PC-9 (cell line): Measurements from ENCODE around the gene GMDS. TPM values are rescaled to one million over a fixed set of nuclear protein-coding genes. Genes with fewer than 3 reads are reported as not detected.

Experiments used
- BruUV-seq: library from RNA; stranded (reverse); fragments of 400-500 nt; replicated peaks from 2 replicates; lab custom pipeline; 2021; lab: Mats Ljungman, UMichigan
- CTCF ChIA-PET: fragments of 300-600 bp; sonication (Branson Sonifier 250); formaldehyde crosslinking; loops from one replicate; lab custom pipeline; 2022; ENCODE audit warnings: antibody characterized with exemption; lab: Charles Lee
- POLR2A ChIA-PET: fragments of 300-600 bp; sonication (Branson Sonifier 250); formaldehyde crosslinking; loops from one replicate; lab custom pipeline; 2022; ENCODE audit warnings: antibody characterized with exemption; ENCODE audit not compliant: unreplicated experiment; lab: Charles Lee
- DNase-seq, 2 experiments: peaks; one replicate each; pipeline versions ENCODE4 v3.0.0 to v3.0.0-alpha.2; 2015 to 2022; ENCODE audit warnings: mixed read lengths in 1 of 2
- H2AFZ ChIP-seq: fragments of 200-600 bp; sonication (generic); 2 replicates; pipeline ENCODE4 v1.8.1; 2017; ENCODE audit warnings: antibody characterized with exemption
- H3F3A ChIP-seq: fragments of 200-600 bp; sonication (generic); 2 replicates; pipeline ENCODE4 v1.8.1; 2017; ENCODE audit warnings: antibody characterized with exemption, mild to moderate bottlenecking, low read depth; ENCODE audit not compliant: insufficient read depth
- H3K27ac ChIP-seq: fragments of 200-600 bp; sonication (generic); 2 replicates; pipeline ENCODE4 v1.6.1; 2016; ENCODE audit warnings: mixed run types
- H3K27me3 ChIP-seq: fragments of 200-600 bp; sonication (generic); 2 replicates; pipeline ENCODE4 v1.6.1; 2016; ENCODE audit warnings: low read depth, mixed run types; ENCODE audit not compliant: insufficient read depth
- H3K36me3 ChIP-seq: fragments of 200-600 bp; sonication (generic); 2 replicates; pipeline ENCODE4 v1.6.1; 2016; ENCODE audit warnings: low read depth, mixed run types
- H3K4me1 ChIP-seq: fragments of 200-600 bp; sonication (generic); replicated peaks from 2 replicates; pipeline ENCODE4 v1.6.1; 2016; ENCODE audit warnings: mixed run types; ENCODE audit not compliant: insufficient read depth
- H3K4me2 ChIP-seq: fragments of 200-600 bp; sonication (generic); 2 replicates; pipeline ENCODE4 v1.6.1; 2017; ENCODE audit warnings: mixed run types
- H3K4me3 ChIP-seq: fragments of 200-600 bp; sonication (generic); 2 replicates; pipeline ENCODE4 v1.6.1; 2016; ENCODE audit warnings: mixed run types
- H3K79me2 ChIP-seq: fragments of 200-600 bp; sonication (generic); 2 replicates; pipeline ENCODE4 v1.6.1; 2017; ENCODE audit warnings: low read depth, mixed run types
- H3K9me2 ChIP-seq: fragments of 200-600 bp; sonication (generic); 2 replicates; pipeline ENCODE4 v1.8.1; 2017; ENCODE audit warnings: mild to moderate bottlenecking; ENCODE audit not compliant: insufficient read depth
- H3K9me3 ChIP-seq: fragments of 200-600 bp; sonication (generic); 2 replicates; pipeline ENCODE4 v1.8.1; 2016; ENCODE audit warnings: low read depth; ENCODE audit not compliant: insufficient read depth
- H4K20me1 ChIP-seq: fragments of 200-600 bp; sonication (generic); 2 replicates; pipeline ENCODE4 v1.8.1; 2017; ENCODE audit not compliant: insufficient read depth
- CTCF ChIP-seq: fragments of 200-600 bp; sonication (generic); conservative IDR thresholded peaks from 2 replicates; pipeline ENCODE4 v1.6.1; 2017; ENCODE audit warnings: mixed run types, antibody characterized with exemption, mild to moderate bottlenecking, moderate library complexity
- EZH2 ChIP-seq: fragments of 200-600 bp; sonication (generic); IDR thresholded peaks from 2 replicates; pipeline ENCODE4 v1.8.0; 2017; ENCODE audit warnings: antibody characterized with exemption, low read depth
- intact Hi-C: fragments of 100-400 bp; cut with micrococcal nuclease; formaldehyde crosslinking; loops from one replicate; pipeline ENCODE4 v1.10.0; 2022; ENCODE audit not compliant: unreplicated experiment
- total RNA-seq: library from RNA; stranded (reverse); gene quantifications from 2 replicates; pipeline ENCODE4 v1.2.3, GENCODE V29; 2021

GMDS gene
- total RNA-seq, 1 experiment from 2014 or later = 30.1 TPM

GRCh38 chr6:1745814-1746213 lies 499.6 kb downstream of the GMDS start:
- H3K9me2 ChIP-seq = no peaks in the 10 kb centered on the region
- no peaks in the 10 kb centered on the region for H3F3A ChIP-seq
- DNase-seq = no peak
- POLR2A ChIA-PET = interaction anchor here (0.5 kb wide), 1 partner anchor 797 kb away, joined by 4 read pairs; no protein-coding TSS in a partner anchor
- no peak overlapping the region for H3K4me2 ChIP-seq
- BruUV-seq = no TSS peak
- H3K9me3 ChIP-seq = no peaks in the 10 kb centered on the region
- intact Hi-C loops = no loop called here
- CTCF ChIA-PET = no interaction called here
- H3K4me3 ChIP-seq = no peak overlapping the region
- H3K27ac ChIP-seq = no peak overlapping the region
- H3K36me3 ChIP-seq = no peaks in the 10 kb centered on the region
- H4K20me1 ChIP-seq = no peaks in the 10 kb centered on the region
- H3K79me2 ChIP-seq = no peaks in the 10 kb centered on the region
- no peak for TF ChIP-seq EZH2
- TF ChIP-seq CTCF = no peak
- H3K4me1 ChIP-seq = no peaks in the 10 kb centered on the region
- H2AFZ ChIP-seq = no peak overlapping the region
- no peaks in the 10 kb centered on the region for H3K27me3 ChIP-seq

GRCh38 chr6:1744543-1744942 lies 500.9 kb downstream of the GMDS start:
- no peak for DNase-seq
- H3K27ac ChIP-seq = no peak overlapping the region
- intact Hi-C loops = no loop called here
- H3K4me1 ChIP-seq = no peaks in the 10 kb centered on the region
- no peak overlapping the region for H3K4me2 ChIP-seq
- H3K27me3 ChIP-seq = no peaks in the 10 kb centered on the region
- POLR2A ChIA-PET = no interaction called here
- no peaks in the 10 kb centered on the region for H3K79me2 ChIP-seq
- no peaks in the 10 kb centered on the region for H3F3A ChIP-seq
- H3K9me3 ChIP-seq = no peaks in the 10 kb centered on the region
- H4K20me1 ChIP-seq = no peaks in the 10 kb centered on the region
- no peak overlapping the region for H2AFZ ChIP-seq
- H3K4me3 ChIP-seq = no peak overlapping the region
- no peaks in the 10 kb centered on the region for H3K9me2 ChIP-seq
- CTCF ChIA-PET = no interaction called here
- BruUV-seq = no TSS peak
- no peak for TF ChIP-seq EZH2
- no peak for TF ChIP-seq CTCF
- no peaks in the 10 kb centered on the region for H3K36me3 ChIP-seq

DNA sequence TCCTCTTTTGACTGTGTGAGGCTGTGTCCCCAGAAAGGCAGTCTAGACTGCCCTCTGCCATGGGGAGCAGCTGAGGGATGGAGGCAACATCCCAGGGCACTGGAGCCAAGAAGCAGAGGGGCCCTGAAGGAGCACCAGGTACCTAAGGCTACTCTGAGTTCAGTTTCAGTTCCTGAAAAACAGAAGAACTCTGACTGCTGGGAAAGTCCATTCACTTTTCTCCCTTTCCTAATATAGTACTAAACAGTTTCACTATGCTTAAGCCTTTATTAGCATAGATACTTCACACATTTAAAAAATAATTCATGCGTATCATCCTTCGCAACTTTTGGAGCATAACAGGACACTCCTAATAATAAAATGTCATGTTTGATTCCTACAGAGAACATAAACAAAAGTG lies 505.7 kb downstream of the GMDS start:
- no peak overlapping the region for H2AFZ ChIP-seq
- H3K4me1 ChIP-seq = no peaks in the 10 kb centered on the region
- no peak for DNase-seq
- no peak overlapping the region for H3K27ac ChIP-seq
- no peaks in the 10 kb centered on the region for H3K27me3 ChIP-seq
- H3F3A ChIP-seq = no peaks in the 10 kb centered on the region
- no peak overlapping the region for H3K4me3 ChIP-seq
- no peaks in the 10 kb centered on the region for H3K36me3 ChIP-seq
- BruUV-seq = no TSS peak
- no peaks in the 10 kb centered on the region for H3K9me2 ChIP-seq
- no peaks in the 10 kb centered on the region for H3K9me3 ChIP-seq
- TF ChIP-seq CTCF (no peak), EZH2 (no peak)
- ChIA-PET CTCF (no interaction called here), POLR2A (no interaction called here)
- no peaks in the 10 kb centered on the region for H3K79me2 ChIP-seq
- intact Hi-C loops = no loop called here
- no peaks in the 10 kb centered on the region for H4K20me1 ChIP-seq
- no peak overlapping the region for H3K4me2 ChIP-seq
